Measurements from ENCODE around the gene RIOK2. TPM values are rescaled to one million over a fixed set of nuclear protein-coding genes. Genes with fewer than 3 reads are reported as not detected.

Gene RIOK2
- total and polyA plus RNA-seq, 9 of the 15 experiments (the other 6 are each of a cell fraction or from before 2014, with no cell fraction given) = 22.9 to 97.6 (median 47.8) TPM

GRCh38 chr5:97127727-97128126 lies 55.3 kb downstream of the RIOK2 start:
- no peaks in the 10 kb centered on the region for H4K20me1 ChIP-seq (replicated peaks; ENCODE audit: control insufficient read depth, insufficient read depth, low read length)
- WGBS (ENCODE audit: insufficient coverage, low coverage, missing lambda C conversion rate) = 86% methylated on average over 1 of the region's 1 CpG
- POLR2A ChIA-PET = interaction anchor here (1.5 to 2.1 kb wide), 2 partner anchors 9 to 12 kb away, joined by 4 to 9 read pairs; no protein-coding TSS in a partner anchor
- TF ChIP-seq ETV5 (CRISPR knock-in tag; IDR thresholded peaks at IDR 0.05; ENCODE audit: low read depth) = no peak
- TF ChIP-seq MITF (IDR thresholded peaks at IDR 0.05) = no peak
- no peak for TF ChIP-seq GATAD2B (IDR thresholded peaks at IDR 0.05; ENCODE audit: borderline replicate concordance)
- no peak for TF ChIP-seq IFI16 (CRISPR knock-in tag; IDR thresholded peaks at IDR 0.05)
- no peak for TF ChIP-seq ZNF24 (IDR thresholded peaks at IDR 0.05)
- TF ChIP-seq THAP7 (CRISPR knock-in tag; IDR thresholded peaks at IDR 0.05) = no peak
- TF ChIP-seq MGA (IDR thresholded peaks at IDR 0.05) = no peak
- no peak for TF ChIP-seq ZNF583 (CRISPR knock-in tag; IDR thresholded peaks at IDR 0.05)
- TF ChIP-seq POLR2AphosphoS5 (IDR thresholded peaks at IDR 0.05; ENCODE audit: control insufficient read depth, insufficient read depth, low read depth, low read length) = no peak
- no peak for TF ChIP-seq ADNP (tag; IDR thresholded peaks at IDR 0.05)

More at GRCh38 chr5:97127727-97128126, 55.3 kb downstream of the RIOK2 start:
- CTCF ChIA-PET (ENCODE audit: low intra/inter-chr PET ratio) = no interaction called here
- DNase-seq (ENCODE audit: extremely low read depth in 1 of 4, low spot score in 3 of 4) (no peak), ATAC-seq (no peak), FAIRE-seq (no peak)
- no peaks in the 10 kb centered on the region for H3K9me3 ChIP-seq (replicated peaks; ENCODE audit: control insufficient read depth, insufficient read depth, low read depth, low read length)
- no peaks in the 10 kb centered on the region for H3K79me2 ChIP-seq (ENCODE audit: control insufficient read depth, insufficient read depth, low read length)
- H3K9ac ChIP-seq (ENCODE audit: insufficient read depth in 1 of 2, low read depth in 2 of 2, low read length in 2 of 2) = no peak overlapping the region
- no peak overlapping the region for H3K27ac ChIP-seq (ENCODE audit: extremely low read depth, low read depth, low read length)
- in situ Hi-C loops (cut with MboI) (no loop called here), intact Hi-C loops (cut with micrococcal nuclease) (no loop called here)
- H3K27me3 ChIP-seq (ENCODE audit: control insufficient read depth in 2 of 2, insufficient read depth in 2 of 2, low read length in 2 of 2) = no peaks in the 10 kb centered on the region
- H3K4me2 ChIP-seq (ENCODE audit: insufficient read depth, low read length) = no peak overlapping the region
- H3K4me3 ChIP-seq = no peak overlapping the region
- H3K4me1 ChIP-seq (replicated peaks in 1 of 2; ENCODE audit: control insufficient read depth in 2 of 2, insufficient read depth in 2 of 2, low read length in 2 of 2) = peaks cover 0 to 12% of the 10 kb centered on the region in 2 experiments; a peak in 2 of 5 replicates
- H3K9me1 ChIP-seq (ENCODE audit: control insufficient read depth, insufficient read depth, low read length) = no peaks in the 10 kb centered on the region
- no TSS peak for BruUV-seq (replicated peaks)
- H3K36me3 ChIP-seq (ENCODE audit: control insufficient read depth, insufficient read depth, low read length) = no peaks in the 10 kb centered on the region
- H2AFZ ChIP-seq (ENCODE audit: low read depth, low read length) = no peak overlapping the region

Data from K562 (cell line).